T47D (cell line): ENCODE results near the gene XPNPEP3.
"Not testable (repeated sequence)": the region's sequence is repeated elsewhere in the genome, so short reads cannot be mapped to it uniquely, and the experiment has no call there.

Source experiments
- DNase-seq, 2 experiments: peaks; one replicate each; pipeline versions ENCODE4 v3.0.0 to v3.0.0-alpha.2; 2011 to 2012; ENCODE audit warnings: low read depth in 1 of 2, low spot score in 1 of 2
- JUND ChIP-seq: IDR thresholded peaks from 2 replicates; pipeline ENCODE4 v1.6.1; 2012; ENCODE audit warnings: low read depth
- in situ Hi-C: cut with HindIII; loops from 2 replicates; pipeline ENCODE4 v1.10.0; 2016; ENCODE audit warnings: low sequenced_read_pairs, low pct_unique_long_range_greater_than_20kb

Gene XPNPEP3

GRCh38 chr22:40834619-40835018 is 22.3 kb upstream of the XPNPEP3 start:
- TF ChIP-seq JUND: no peak
- in situ Hi-C loops: no loop called here
- no peak for DNase-seq

- in situ Hi-C loops: no loop called here
- no peak for TF ChIP-seq JUND
Measured at GRCh38 chr22:40838486-40838885, 18.5 kb upstream of the XPNPEP3 start.

GRCh38 chr22:40844951-40845350 is 12.0 kb upstream of the XPNPEP3 start:
- in situ Hi-C loops: no loop called here
- DNase-seq: no peak
- no peak for TF ChIP-seq JUND

More at GRCh38 chr22:40838486-40838885, 18.5 kb upstream of the XPNPEP3 start:
- DNase-seq: no peak

GRCh38 chr22:40845816-40846215 is 11.1 kb upstream of the XPNPEP3 start:
- in situ Hi-C loops, DNase-seq: not testable (repeated sequence)

GRCh38 chr22:40853333-40853732 is 3.6 kb upstream of the XPNPEP3 start:
- no peak for DNase-seq
- in situ Hi-C loops: no loop called here

GRCh38 chr22:40853961-40854360 is 3.0 kb upstream of the XPNPEP3 start:
- in situ Hi-C loops: no loop called here
- no peak for TF ChIP-seq JUND
- DNase-seq: no peak

More at GRCh38 chr22:40853333-40853732, 3.6 kb upstream of the XPNPEP3 start:
- TF ChIP-seq JUND: no peak

- no peak for DNase-seq
- TF ChIP-seq JUND: no peak
- in situ Hi-C loops: no loop called here
Measured at GRCh38 chr22:40855071-40855978, 1.6 kb upstream of the XPNPEP3 start.

- TF ChIP-seq JUND: no peak
- in situ Hi-C loops: no loop called here
- DNase-seq: peak in 1 of 2 experiments; percentile 22
Measured at GRCh38 chr22:40855979-40856512, 902 bp upstream of the XPNPEP3 start.

- DNase-seq: peak in 1 of 2 experiments; percentile 1
- no peak for TF ChIP-seq JUND
- in situ Hi-C loops: no loop called here
Measured at GRCh38 chr22:40857309-40857855, 434 bp downstream of the XPNPEP3 start.

GRCh38 chr22:40862013-40862412 is 5.1 kb downstream of the XPNPEP3 start, which contains the start of gene DNAJB7:
TSS of gene DNAJB7 (minus strand) at chr22:40862113. CDS start at chr22:40861994, 119 bp downstream.
- no peak for TF ChIP-seq JUND
- DNase-seq: no peak
- in situ Hi-C loops: no loop called here

GRCh38 chr22:40862537-40862936 is 5.6 kb downstream of the XPNPEP3 start:
- in situ Hi-C loops: no loop called here
- no peak for DNase-seq
- no peak for TF ChIP-seq JUND

- in situ Hi-C loops: no loop called here
- no peak for DNase-seq
- no peak for TF ChIP-seq JUND
Measured at GRCh38 chr22:40867109-40867508, 10.2 kb downstream of the XPNPEP3 start.

GRCh38 chr22:40868379-40868778 is 11.4 kb downstream of the XPNPEP3 start:
- DNase-seq, in situ Hi-C loops: not testable (repeated sequence)

GRCh38 chr22:40874016-40874415 is 17.1 kb downstream of the XPNPEP3 start:
- in situ Hi-C loops: no loop called here
- TF ChIP-seq JUND: no peak
- no peak for DNase-seq
